Measurements from ENCODE around the gene UBASH3A.

DNA sequence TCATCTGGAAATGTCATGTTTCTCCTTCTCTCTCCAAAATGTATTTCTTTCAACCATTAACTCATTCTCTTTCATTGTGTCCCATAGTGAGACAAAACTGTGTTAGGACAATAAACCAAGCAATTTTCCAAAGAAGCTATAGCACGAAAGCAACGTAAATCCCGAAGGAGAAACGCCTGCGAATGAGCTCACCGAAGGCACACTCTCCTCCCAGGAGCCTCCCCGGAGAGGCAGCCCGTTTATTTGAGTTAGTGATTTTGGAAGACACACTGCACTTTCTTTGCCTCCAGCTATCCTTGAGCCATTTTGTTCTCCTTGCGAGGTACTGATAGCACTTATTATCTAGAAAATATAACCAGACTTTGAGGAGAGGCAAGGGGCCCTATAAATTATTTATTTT is 51.1 kb downstream of the UBASH3A start:
- TF ChIP-seq, protein P1, sequence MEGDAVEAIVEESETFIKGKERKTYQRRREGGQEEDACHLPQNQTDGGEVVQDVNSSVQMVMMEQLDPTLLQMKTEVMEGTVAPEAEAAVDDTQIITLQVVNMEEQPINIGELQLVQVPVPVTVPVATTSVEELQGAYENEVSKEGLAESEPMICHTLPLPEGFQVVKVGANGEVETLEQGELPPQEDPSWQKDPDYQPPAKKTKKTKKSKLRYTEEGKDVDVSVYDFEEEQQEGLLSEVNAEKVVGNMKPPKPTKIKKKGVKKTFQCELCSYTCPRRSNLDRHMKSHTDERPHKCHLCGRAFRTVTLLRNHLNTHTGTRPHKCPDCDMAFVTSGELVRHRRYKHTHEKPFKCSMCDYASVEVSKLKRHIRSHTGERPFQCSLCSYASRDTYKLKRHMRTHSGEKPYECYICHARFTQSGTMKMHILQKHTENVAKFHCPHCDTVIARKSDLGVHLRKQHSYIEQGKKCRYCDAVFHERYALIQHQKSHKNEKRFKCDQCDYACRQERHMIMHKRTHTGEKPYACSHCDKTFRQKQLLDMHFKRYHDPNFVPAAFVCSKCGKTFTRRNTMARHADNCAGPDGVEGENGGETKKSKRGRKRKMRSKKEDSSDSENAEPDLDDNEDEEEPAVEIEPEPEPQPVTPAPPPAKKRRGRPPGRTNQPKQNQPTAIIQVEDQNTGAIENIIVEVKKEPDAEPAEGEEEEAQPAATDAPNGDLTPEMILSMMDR (IDR thresholded peaks at IDR 0.05) = no peak
- no peak for TF ChIP-seq POLR2A (IDR thresholded peaks at IDR 0.05)

Data from Peyer's patch (tissue), 4 donors.